B cell (primary cell): ENCODE data around the gene ALDH3A1.

Source experiments
- CTCF ChIP-seq: fragments of 200-600 bp; IDR thresholded peaks from one replicate; pipeline ENCODE4 v1.8.0; 2022; ENCODE audit warnings: antibody characterized with exemption, mild to moderate bottlenecking
- EZH2 ChIP-seq: IDR thresholded peaks from 2 replicates; pipeline ENCODE4 v1.6.1; 2012; ENCODE audit warnings: borderline replicate concordance, low read depth, mild to moderate bottlenecking, moderate library complexity, low read length; ENCODE audit not compliant: insufficient read depth, poor library complexity, severe bottlenecking

DNA sequence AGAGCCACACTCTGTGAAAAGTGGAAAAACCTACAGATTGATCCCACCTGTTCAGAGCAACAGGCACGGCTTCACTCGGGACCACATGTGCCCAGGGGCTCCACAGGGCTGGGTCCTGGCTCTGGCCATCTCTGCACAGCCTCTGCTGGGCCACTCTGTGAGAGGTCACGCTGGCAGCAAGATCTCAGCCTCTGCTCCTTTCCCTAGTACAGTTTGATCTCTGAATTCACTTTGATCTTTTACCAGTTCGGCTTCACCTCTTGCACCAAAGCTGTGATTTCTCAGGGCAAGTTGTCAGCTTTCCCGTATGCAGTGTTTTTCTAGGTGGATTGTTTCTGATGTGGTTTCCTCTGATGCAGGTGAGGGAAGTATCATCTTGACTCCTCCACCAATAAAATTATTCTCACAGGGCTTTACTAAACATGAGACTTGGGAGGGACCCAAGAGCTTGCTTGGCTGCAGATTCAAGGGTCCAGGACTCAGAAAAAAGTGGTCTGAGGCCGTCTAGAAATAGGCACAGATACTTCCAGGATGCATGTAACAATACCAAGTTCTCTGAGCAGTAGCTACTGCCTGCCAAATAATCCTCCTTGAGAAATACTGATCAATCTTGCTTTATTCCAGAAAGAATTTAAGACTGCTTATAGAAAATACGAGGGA, 24.0 kb upstream of the ALDH3A1 start:
- TF ChIP-seq CTCF = no peak
- TF ChIP-seq EZH2 = no peak
